AG20443 (cell line): Measurements from ENCODE around the gene RPS6KA2.
A peak's percentile ranks its signal among the peaks of the same experiment; 100 is the strongest.

Experiments used
- DNase-seq: peaks from one replicate; pipeline ENCODE4 v3.0.0; 2012; ENCODE audit warnings: low spot score, mixed read lengths

RPS6KA2 gene

GRCh38 chr6:166485651-166486535 is 141.2 kb downstream of the RPS6KA2 start:
- DNase-seq = peak; percentile 24

- DNase-seq = no peak
Measured at GRCh38 chr6:166484863-166485262, 142.2 kb downstream of the RPS6KA2 start.

- no peak for DNase-seq
Measured at GRCh38 chr6:166483573-166484250, 143.3 kb downstream of the RPS6KA2 start.

- no peak for DNase-seq
Measured at GRCh38 chr6:166483026-166483425, 144.0 kb downstream of the RPS6KA2 start.

GRCh38 chr6:166478782-166479592 is 148.1 kb downstream of the RPS6KA2 start:
- DNase-seq = no peak

- no peak for DNase-seq
Measured at GRCh38 chr6:166477647-166478365, 149.2 kb downstream of the RPS6KA2 start.

GRCh38 chr6:166476634-166477215 is 150.3 kb downstream of the RPS6KA2 start:
- no peak for DNase-seq

- no peak for DNase-seq
Measured at GRCh38 chr6:166476061-166476591, 150.9 kb downstream of the RPS6KA2 start.

- peak; percentile 75 for DNase-seq
Measured at GRCh38 chr6:166474721-166475565, 152.1 kb downstream of the RPS6KA2 start.

GRCh38 chr6:166473886-166474571 is 153.0 kb downstream of the RPS6KA2 start:
- DNase-seq = no peak

- no peak for DNase-seq
Measured at GRCh38 chr6:166472636-166473035, 154.4 kb downstream of the RPS6KA2 start.

- DNase-seq = no peak
Measured at GRCh38 chr6:166471797-166472260, 155.2 kb downstream of the RPS6KA2 start.

- DNase-seq = no peak
Measured at GRCh38 chr6:166470863-166471410, 156.1 kb downstream of the RPS6KA2 start.

GRCh38 chr6:166470029-166470862 is 156.8 kb downstream of the RPS6KA2 start:
- no peak for DNase-seq

GRCh38 chr6:166469426-166469961 is 157.6 kb downstream of the RPS6KA2 start:
- DNase-seq = no peak

- DNase-seq = no peak
Measured at GRCh38 chr6:166467436-166468000, 159.5 kb downstream of the RPS6KA2 start.
